HepG2 (cell line): ENCODE results near the gene RDH8. TPM values are rescaled to one million over a fixed set of nuclear protein-coding genes. Genes with fewer than 3 reads are reported as not detected.

Source experiments
- ATAC-seq: fragments of 200-7000 bp; cut with Tn5 transposase; 3 replicates; pipeline ENCODE4 v1.9.1; 2020; ENCODE audit warnings: mild to moderate bottlenecking, moderate library complexity
- BruUV-seq: library from RNA; stranded (reverse); fragments of 400-500 nt; replicated peaks from 2 replicates; lab custom pipeline; 2021; lab: Mats Ljungman, UMichigan
- CTCF ChIA-PET: fragments of 300-600 bp; formaldehyde crosslinking; extraction: SDS; loops from one replicate; lab custom pipeline; 2021; ENCODE audit warnings: low total read pairs, inconsistent platforms, low intra/inter-chr PET ratio; lab: Yijun Ruan, JAX
- POLR2A ChIA-PET: fragments of 350-600 bp; sonication (Branson Sonifier 250); formaldehyde crosslinking; loops from one replicate; lab custom pipeline; 2020; ENCODE audit warnings: antibody characterized with exemption, inconsistent platforms; lab: Yijun Ruan, JAX
- DNase-seq: peaks from one replicate; pipeline ENCODE4 v3.0.0-alpha.2; 2015; ENCODE audit warnings: low spot score
- FAIRE-seq: peaks from 3 replicates; lab custom pipeline; 2011; peaks lifted over from hg19 to GRCh38; lab: Jason Lieb, UNC
- H2AFZ ChIP-seq: one replicate; pipeline ENCODE4 v1.6.1; 2011; ENCODE audit warnings: low read length, inconsistent platforms
- H3K27ac ChIP-seq: fragments of 300-600 bp; 3 replicates; pipeline ENCODE4 v1.8.0; 2011; ENCODE audit warnings: mixed run types, mild to moderate bottlenecking, mixed read lengths, low read length, inconsistent platforms; ENCODE audit not compliant: insufficient read depth; ENCODE audit errors: extremely low read length
- H3K27me3 ChIP-seq, 2 experiments: fragments of 200-600 bp in 1 of 2; 2 replicates in 1 of 2; 3 replicates in 1 of 2; pipeline versions ENCODE4 v1.6.0 to v1.8.0; 2011; ENCODE audit warnings: low read length in 2 of 2, mild to moderate bottlenecking in 2 of 2, moderate library complexity in 2 of 2, inconsistent platforms in 1 of 2; ENCODE audit not compliant: insufficient read depth in 2 of 2, control insufficient read depth in 1 of 2
- H3K36me3 ChIP-seq, 2 experiments: fragments of 200-600 bp in 1 of 2; replicated peaks in 1 of 2; 2 replicates in 1 of 2; 3 replicates in 1 of 2; pipeline versions ENCODE4 v1.5.1 to v1.8.0; 2011; ENCODE audit warnings: low read length in 2 of 2, inconsistent platforms in 1 of 2; ENCODE audit not compliant: insufficient read depth in 2 of 2, control insufficient read depth in 1 of 2
- H3K4me1 ChIP-seq: 2 replicates; pipeline ENCODE4 v1.5.1; 2012; ENCODE audit warnings: low read length, inconsistent platforms; ENCODE audit not compliant: insufficient read depth
- H3K4me2 ChIP-seq: 2 replicates; pipeline ENCODE4 v1.6.0; 2011; ENCODE audit warnings: low read depth, low read length, inconsistent platforms
- H3K4me3 ChIP-seq, 3 experiments: fragments of 200-600 bp in 1 of 3; sonication (generic), shearing (Covaris generic) in 1 of 3; replicated peaks in 1 of 3; 2 replicates each; pipeline ENCODE4 v1.5.1; 2011 to 2016; ENCODE audit warnings: low read length in 3 of 3, inconsistent platforms in 2 of 3, low read depth in 2 of 3, mild to moderate bottlenecking in 2 of 3, control low read depth in 1 of 3, mixed read lengths in 1 of 3; ENCODE audit not compliant: insufficient read depth in 1 of 3
- H3K79me2 ChIP-seq: one replicate; pipeline ENCODE4 v1.6.1; 2011; ENCODE audit warnings: low read length, inconsistent platforms; ENCODE audit not compliant: insufficient read depth
- H3K9ac ChIP-seq: 2 replicates; pipeline ENCODE4 v1.6.0; 2011; ENCODE audit warnings: mild to moderate bottlenecking, low read depth, low read length, inconsistent platforms; ENCODE audit not compliant: insufficient read depth
- H3K9me3 ChIP-seq: 2 replicates; pipeline ENCODE4 v1.5.1; 2012; ENCODE audit warnings: mild to moderate bottlenecking, low read length
- H4K20me1 ChIP-seq: 2 replicates; pipeline ENCODE4 v1.6.0; 2011; ENCODE audit warnings: inconsistent platforms, mild to moderate bottlenecking, low read length, moderate library complexity; ENCODE audit not compliant: insufficient read depth
- CBX5 ChIP-seq: sonication (generic); formaldehyde crosslinking; IDR thresholded peaks from 2 replicates; pipeline ENCODE4 v1.4.0; 2020; ENCODE audit warnings: missing genetic modification reagents, borderline replicate concordance
- ELK4 ChIP-seq: sonication (generic); formaldehyde crosslinking; IDR thresholded peaks from 2 replicates; pipeline ENCODE4 v1.9.0; 2021; ENCODE audit warnings: missing genetic modification reagents, borderline replicate concordance
- NR2C2 ChIP-seq: sonication (generic); formaldehyde crosslinking; IDR thresholded peaks from 2 replicates; pipeline ENCODE4 v1.4.0; 2020; ENCODE audit warnings: missing genetic modification reagents, mild to moderate bottlenecking, moderate library complexity, borderline replicate concordance
- PBX3 ChIP-seq: sonication (generic); formaldehyde crosslinking; IDR thresholded peaks from 2 replicates; pipeline ENCODE4 v1.8.1; 2023; ENCODE audit warnings: missing genetic modification reagents, inconsistent platforms, borderline replicate concordance
- TGIF2 ChIP-seq: IDR thresholded peaks from 2 replicates; pipeline ENCODE4 v1.6.1; 2016; ENCODE audit warnings: control low read depth, missing compliant biosample characterization
- ZBTB49 ChIP-seq: sonication (generic); formaldehyde crosslinking; IDR thresholded peaks from 2 replicates; pipeline ENCODE4 v1.4.0; 2020; ENCODE audit warnings: missing genetic modification reagents, borderline replicate concordance
- ZNF230 ChIP-seq: sonication (generic); formaldehyde crosslinking; IDR thresholded peaks from 2 replicates; pipeline ENCODE4 v1.4.0; 2020; ENCODE audit warnings: mild to moderate bottlenecking, missing genetic modification reagents
- WGBS: methylation state at CpG from one replicate; pipeline ENCODE4 v1.1.6; 2017; ENCODE audit warnings: low lambda C conversion rate; 5-methylcytosine and 5-hydroxymethylcytosine counted together
- in situ Hi-C: cut with HindIII; loops from 2 replicates; pipeline ENCODE4 v1.10.0; 2017; ENCODE audit warnings: low pct_unique_long_range_greater_than_20kb; ENCODE audit not compliant: extremely low pct_ligation_motif_present
- intact Hi-C: fragments of 100-400 bp; cut with micrococcal nuclease; formaldehyde crosslinking; loops from one replicate; pipeline ENCODE4 v1.10.0; 2022; ENCODE audit not compliant: unreplicated experiment
- polyA plus RNA-seq, 8 experiments: library from polyadenylated mRNA; depleted of rRNA in 3 of 8; stranded (reverse) in 7 of 8; unstranded in 1 of 8; fragments of >200 nt; fragmentation: Illumina TruSeq in 4 of 8; extraction: Trizol in 4 of 8; gene quantifications; 2 replicates each; pipeline versions ENCODE4 v1.2.1 to v1.2.3, GENCODE V29; 2011 to 2016; ENCODE audit warnings: low read depth in 4 of 8, missing spikeins in 1 of 8, mixed read lengths in 1 of 8; ENCODE audit not compliant: insufficient read depth in 1 of 8
- total RNA-seq, 5 experiments: library from RNA; depleted of rRNA; stranded (reverse); fragments of >200 nt; fragmentation: Illumina TruSeq; extraction: Trizol; gene quantifications; 2 replicates each; pipeline ENCODE4 v1.2.3, GENCODE V29; 2016; ENCODE audit warnings: low read depth in 1 of 5

RDH8 gene
- total and polyA plus RNA-seq, 2 of the 13 experiments (the other 11 are each of a cell fraction or from before 2014, with no cell fraction given) = not detected

GRCh38 chr19:10008184-10008765 lies 5.0 kb upstream of the RDH8 start:
- H3K36me3 ChIP-seq = no peaks in the 10 kb centered on the region
- ChIA-PET CTCF (no interaction called here), POLR2A (no interaction called here)
- ATAC-seq (no peak; the same call in 2 of the 3 replicates), DNase-seq (no peak), FAIRE-seq (no peak)
- no peaks in the 10 kb centered on the region for H3K4me1 ChIP-seq
- 12% methylated on average over 8 of the region's 11 CpGs for WGBS
- TF ChIP-seq NR2C2 = no peak
- no peak for TF ChIP-seq PBX3 (CRISPR knock-in tag)
- TF ChIP-seq TGIF2 (CRISPR knock-in tag) = no peak
- no peak for TF ChIP-seq ZNF230 (CRISPR knock-in tag)
- TF ChIP-seq ELK4 = no peak
- no peak for TF ChIP-seq ZBTB49 (CRISPR knock-in tag)
- no peak for TF ChIP-seq CBX5
- H3K27me3 ChIP-seq = peaks cover 2 to 41% of the 10 kb centered on the region in 2 experiments
- H3K79me2 ChIP-seq = no peaks in the 10 kb centered on the region
- BruUV-seq = no TSS peak
- H3K4me3 ChIP-seq = no peak overlapping the region
- H3K9ac ChIP-seq = no peak overlapping the region
- intact Hi-C loops (no loop called here), in situ Hi-C loops (no loop called here)
- no peak overlapping the region for H3K27ac ChIP-seq
- H4K20me1 ChIP-seq = 0 out of 2 replicates have a peak, but pooled peaks cover 2% of the 10 kb centered on the region
- H2AFZ ChIP-seq = no peak overlapping the region
- H3K4me2 ChIP-seq = no peak overlapping the region
- H3K9me3 ChIP-seq = no peaks in the 10 kb centered on the region
